DLD1 (cell line): ENCODE data around the gene HNRNPA3.

Experiments
- in situ Hi-C: cut with HindIII; loops from 2 replicates; pipeline ENCODE4 v1.10.0; 2017; ENCODE audit warnings: low sequenced_read_pairs

The HNRNPA3 gene

GRCh38 chr2:177253704-177254103, 41.1 kb downstream of the HNRNPA3 start:
- in situ Hi-C loops = no loop called here

- in situ Hi-C loops = no loop called here
Observed at GRCh38 chr2:177254433-177255226, 42.0 kb downstream of the HNRNPA3 start.

GRCh38 chr2:177255227-177255601, 42.6 kb downstream of the HNRNPA3 start:
- in situ Hi-C loops = no loop called here

GRCh38 chr2:177256026-177256425, 43.4 kb downstream of the HNRNPA3 start:
- in situ Hi-C loops = no loop called here

- in situ Hi-C loops = no loop called here
Observed at GRCh38 chr2:177256695-177257094, 44.1 kb downstream of the HNRNPA3 start.

- in situ Hi-C loops = no loop called here
Observed at GRCh38 chr2:177257471-177257870, 44.9 kb downstream of the HNRNPA3 start.

- in situ Hi-C loops = no loop called here
Observed at GRCh38 chr2:177258059-177258458, 45.5 kb downstream of the HNRNPA3 start.

GRCh38 chr2:177260379-177260778, 47.8 kb downstream of the HNRNPA3 start:
- in situ Hi-C loops = no loop called here

- in situ Hi-C loops = no loop called here
Observed at GRCh38 chr2:177261116-177262060, 48.8 kb downstream of the HNRNPA3 start.

GRCh38 chr2:177262092-177262491, 49.5 kb downstream of the HNRNPA3 start:
- in situ Hi-C loops = no loop called here

- in situ Hi-C loops = no loop called here
Observed at GRCh38 chr2:177262958-177263450, 50.4 kb downstream of the HNRNPA3 start.

- in situ Hi-C loops = no loop called here
Observed at GRCh38 chr2:177263451-177264208, 51.0 kb downstream of the HNRNPA3 start.

- in situ Hi-C loops = no loop called here
Observed at GRCh38 chr2:177264209-177264692, 51.7 kb downstream of the HNRNPA3 start.

GRCh38 chr2:177264693-177265587, 52.3 kb downstream of the HNRNPA3 start, which contains the start of gene NFE2L2:
Gene NFE2L2, minus strand, starts transcription at chr2:177264727. Its CDS starts 151 bp downstream, at chr2:177264576.
- in situ Hi-C loops = loop anchor here (5.0 kb wide), 1 partner anchor 98 kb away; no protein-coding TSS in a partner anchor

GRCh38 chr2:177265824-177266817, 53.5 kb downstream of the HNRNPA3 start:
- in situ Hi-C loops = loop anchor here (5.0 kb wide), 1 partner anchor 99 kb away; no protein-coding TSS in a partner anchor

GRCh38 chr2:177266955-177267354, 54.4 kb downstream of the HNRNPA3 start:
- in situ Hi-C loops = loop anchor here (5.0 kb wide), 1 partner anchor 100 kb away; no protein-coding TSS in a partner anchor

- in situ Hi-C loops = loop anchor here (5.0 kb wide), 1 partner anchor 101 kb away; no protein-coding TSS in a partner anchor
Observed at GRCh38 chr2:177268187-177268871, 55.7 kb downstream of the HNRNPA3 start.
